Natural killer cell (primary cell): Measurements from ENCODE around the gene CAPG. TPM values are rescaled to one million over a fixed set of nuclear protein-coding genes. Genes with fewer than 3 reads are reported as not detected.

ENCODE experiments used
- ATAC-seq, 3 donors: fragments of 150-1000 bp in 2 of 3; fragments of 200-7000 bp in 1 of 3; cut with Tn5 transposase; 1 replicate in 1 of 3; 2 replicates in 2 of 3; pipeline ENCODE4 v1.10.0; 2021; ENCODE audit warnings: mild to moderate bottlenecking in 2 of 3, moderate library complexity in 2 of 3
- DNase-seq, 2 donors: peaks; one replicate each; pipeline versions ENCODE4 v3.0.0 to v3.0.0-alpha.2; 2013 to 2021; ENCODE audit warnings: mixed read lengths in 1 of 2
- H3K27ac ChIP-seq: one replicate; pipeline ENCODE4 v1.5.1; 2013; ENCODE audit warnings: mild to moderate bottlenecking, low read length
- H3K27me3 ChIP-seq: one replicate; pipeline ENCODE4 v1.6.1; 2013; ENCODE audit warnings: low read length; ENCODE audit not compliant: control insufficient read depth, insufficient read depth
- H3K36me3 ChIP-seq: one replicate; pipeline ENCODE4 v1.6.1; 2013; ENCODE audit warnings: low read length; ENCODE audit not compliant: control insufficient read depth, insufficient read depth
- H3K4me1 ChIP-seq: one replicate; pipeline ENCODE4 v1.6.1; 2013; ENCODE audit warnings: low read length; ENCODE audit not compliant: control insufficient read depth, insufficient read depth
- H3K4me3 ChIP-seq: one replicate; pipeline ENCODE4 v1.5.1; 2013; ENCODE audit warnings: low read length
- H3K9me3 ChIP-seq: one replicate; pipeline ENCODE4 v1.6.1; 2013; ENCODE audit warnings: low read length; ENCODE audit not compliant: control insufficient read depth, insufficient read depth
- H3K27ac Mint-ChIP-seq, 2 donors: one replicate each; pipeline ENCODE4 v1.8.0; 2022; ENCODE audit warnings: mild to moderate bottlenecking in 2 of 2, mixed read lengths in 2 of 2, moderate library complexity in 1 of 2
- H3K27me3 Mint-ChIP-seq, 2 donors: one replicate each; pipeline ENCODE4 v1.8.0; 2022; ENCODE audit warnings: low read depth in 2 of 2, mixed read lengths in 2 of 2
- H3K36me3 Mint-ChIP-seq: one replicate; pipeline ENCODE4 v1.8.0; 2022; ENCODE audit warnings: mixed read lengths
- H3K4me1 Mint-ChIP-seq, 2 donors: one replicate each; pipeline ENCODE4 v1.8.0; 2022; ENCODE audit warnings: mixed read lengths in 2 of 2
- H3K4me3 Mint-ChIP-seq: one replicate; pipeline ENCODE4 v1.8.0; 2022; ENCODE audit warnings: mild to moderate bottlenecking, moderate library complexity, mixed read lengths
- H3K9me3 Mint-ChIP-seq, 2 donors: one replicate each; pipeline ENCODE4 v1.8.0; 2022; ENCODE audit warnings: mixed read lengths in 2 of 2
- WGBS: methylation state at CpG from one replicate; pipeline ENCODE4 v1.1.7; 2013; ENCODE audit warnings: missing lambda C conversion rate; ENCODE audit not compliant: insufficient coverage; 5-methylcytosine and 5-hydroxymethylcytosine counted together
- intact Hi-C: fragments of 100-400 bp; cut with micrococcal nuclease; formaldehyde crosslinking; loops from one replicate; pipeline ENCODE4 v1.14.2; 2022
- total RNA-seq, 4 donors: library from RNA; stranded (reverse); fragments of 120-200 nt in 1 of 4; gene quantifications; one replicate each; pipeline versions ENCODE4 v1.2.3 to v1.2.4, GENCODE V29; 2013 to 2022
- TF ChIP-seq, protein P1 (sequence below): fragments of 200-600 bp; IDR thresholded peaks from one replicate; pipeline ENCODE4 v1.8.0; 2022; ENCODE audit warnings: antibody characterized with exemption

Gene CAPG
- total RNA-seq, 3 donors from 2014 or later (not counting 1 experiment from before 2014, with no cell fraction given) = 10.6 to 50.3 (median 19.3) TPM

DNA sequence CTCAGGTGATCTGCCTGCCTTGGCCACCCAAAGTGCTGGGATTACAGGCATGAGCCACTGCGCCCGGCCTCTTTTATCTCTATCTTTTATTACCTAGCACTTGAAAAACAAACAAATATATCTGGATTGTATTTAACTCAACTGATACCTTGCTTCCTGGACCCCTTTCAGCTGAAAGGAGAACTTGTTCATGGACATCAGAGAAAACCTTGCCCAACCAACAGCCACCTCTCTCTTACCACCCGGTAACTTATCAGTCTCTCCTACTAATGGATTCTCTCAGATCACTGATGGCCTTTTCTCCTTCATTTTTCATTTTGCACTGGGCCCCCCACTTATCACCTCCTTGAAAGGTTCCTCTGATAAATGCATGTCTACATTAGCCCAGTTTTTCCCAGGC is 62.6 kb downstream of the CAPG start:
- no peak overlapping the region for H3K27ac Mint-ChIP-seq
- WGBS = 96% methylated on average over 3 of the region's 3 CpGs

More for the DNA sequence above, 62.6 kb downstream of the CAPG start:
- ATAC-seq = no peak
- no peaks in the 10 kb centered on the region for H3K27me3 ChIP-seq
- Mint-ChIP-seq H3K9me3 (no peaks in the 10 kb centered on the region), H3K27me3 (no peaks in the 10 kb centered on the region), H3K36me3 (peaks cover 10% of the 10 kb centered on the region), H3K4me3 (no peak overlapping the region), H3K4me1 (peaks cover 0 to 7% of the 10 kb centered on the region in 2 donors)
- no peaks in the 10 kb centered on the region for H3K9me3 ChIP-seq
- no peaks in the 10 kb centered on the region for H3K4me1 ChIP-seq
- H3K27ac ChIP-seq = no peak overlapping the region
- TF ChIP-seq, protein P1, sequence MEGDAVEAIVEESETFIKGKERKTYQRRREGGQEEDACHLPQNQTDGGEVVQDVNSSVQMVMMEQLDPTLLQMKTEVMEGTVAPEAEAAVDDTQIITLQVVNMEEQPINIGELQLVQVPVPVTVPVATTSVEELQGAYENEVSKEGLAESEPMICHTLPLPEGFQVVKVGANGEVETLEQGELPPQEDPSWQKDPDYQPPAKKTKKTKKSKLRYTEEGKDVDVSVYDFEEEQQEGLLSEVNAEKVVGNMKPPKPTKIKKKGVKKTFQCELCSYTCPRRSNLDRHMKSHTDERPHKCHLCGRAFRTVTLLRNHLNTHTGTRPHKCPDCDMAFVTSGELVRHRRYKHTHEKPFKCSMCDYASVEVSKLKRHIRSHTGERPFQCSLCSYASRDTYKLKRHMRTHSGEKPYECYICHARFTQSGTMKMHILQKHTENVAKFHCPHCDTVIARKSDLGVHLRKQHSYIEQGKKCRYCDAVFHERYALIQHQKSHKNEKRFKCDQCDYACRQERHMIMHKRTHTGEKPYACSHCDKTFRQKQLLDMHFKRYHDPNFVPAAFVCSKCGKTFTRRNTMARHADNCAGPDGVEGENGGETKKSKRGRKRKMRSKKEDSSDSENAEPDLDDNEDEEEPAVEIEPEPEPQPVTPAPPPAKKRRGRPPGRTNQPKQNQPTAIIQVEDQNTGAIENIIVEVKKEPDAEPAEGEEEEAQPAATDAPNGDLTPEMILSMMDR = no peak
- H3K4me3 ChIP-seq = no peak overlapping the region
- intact Hi-C loops = no loop called here
- H3K36me3 ChIP-seq = peaks cover 50% of the 10 kb centered on the region
- DNase-seq = no peak

Other genes with a start within 250 kb of the CAPG start
- 100 to 1,000 TPM; 190 to 207 (median 194) TPM for gene TGOLN2, start 82.4 kb downstream of the CAPG start, total RNA-seq
- gene RETSAT, start 55.8 kb downstream of the CAPG start, total RNA-seq = 10 to 100 TPM; 22.7 to 36.5 (median 33.9) TPM
- gene ELMOD3, start 55.6 kb downstream of the CAPG start, total RNA-seq = 10 to 100 TPM; 22.4 to 33.9 (median 24.8) TPM
- gene SH2D6, start 8.3 kb upstream of the CAPG start, total RNA-seq = under 1 TPM in 2 of 3 donors, not detected in 1; 0.21 to 0.57 TPM
- 100 to 1,000 TPM; 116 to 141 (median 135) TPM for gene MAT2A, start 128.8 kb upstream of the CAPG start, total RNA-seq
- 10 to 100 TPM; 21.3 to 21.7 (median 21.4) TPM for gene GGCX, start 151.1 kb upstream of the CAPG start, total RNA-seq
- 100 to 1,000 TPM; 105 to 116 (median 111) TPM for gene VAMP8, start 167.2 kb upstream of the CAPG start, total RNA-seq
- 10 to 100 TPM; 35.0 to 50.7 (median 36.7) TPM for gene VAMP5, start 174.1 kb upstream of the CAPG start, total RNA-seq
- gene RNF181, start 185.4 kb upstream of the CAPG start, total RNA-seq = 10 to 100 TPM; 65.0 to 75.0 (median 66.7) TPM
- 10 to 100 TPM; 10.4 to 13.3 (median 10.9) TPM for gene TMEM150A, start 192.3 kb upstream of the CAPG start, total RNA-seq
- gene C2orf68, start 201.7 kb upstream of the CAPG start, total RNA-seq = 10 to 100 TPM; 36.4 to 60.8 (median 48.4) TPM
- gene USP39, start 205.8 kb upstream of the CAPG start, total RNA-seq = 10 to 100 TPM; 49.6 to 68.5 (median 63.2) TPM